Superior temporal gyrus (tissue), 1 donor: ENCODE results near the gene DNAL4.
"Not testable (repeated sequence)": the region's sequence is repeated elsewhere in the genome, so short reads cannot be mapped to it uniquely, and the experiment has no call there.

Experiments
- DNase-seq: peaks from one replicate; pipeline ENCODE4 v3.0.0-alpha.2; 2016; ENCODE audit errors: extremely low spot score

DNAL4 gene

DNA sequence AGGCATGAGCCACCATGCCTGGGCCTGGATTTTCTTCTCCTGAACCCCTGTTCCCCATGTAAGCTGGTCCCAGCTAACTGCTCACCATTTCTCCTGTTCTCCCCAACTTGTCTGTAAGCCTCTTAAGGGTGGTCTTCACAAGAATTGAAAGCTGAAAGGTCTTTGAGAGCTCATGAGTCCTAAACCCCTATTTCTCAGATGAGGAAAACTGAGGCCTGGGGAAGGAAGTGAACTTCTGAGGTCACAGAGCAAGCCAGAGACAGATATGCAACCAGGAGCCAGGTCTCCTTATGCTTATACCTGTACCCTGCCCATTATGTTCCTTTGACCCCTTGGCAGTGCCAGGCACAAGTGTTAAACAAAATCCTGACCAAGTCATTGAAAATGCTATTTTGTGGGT is 33.6 kb upstream of the DNAL4 start:
- no peak for DNase-seq

DNA sequence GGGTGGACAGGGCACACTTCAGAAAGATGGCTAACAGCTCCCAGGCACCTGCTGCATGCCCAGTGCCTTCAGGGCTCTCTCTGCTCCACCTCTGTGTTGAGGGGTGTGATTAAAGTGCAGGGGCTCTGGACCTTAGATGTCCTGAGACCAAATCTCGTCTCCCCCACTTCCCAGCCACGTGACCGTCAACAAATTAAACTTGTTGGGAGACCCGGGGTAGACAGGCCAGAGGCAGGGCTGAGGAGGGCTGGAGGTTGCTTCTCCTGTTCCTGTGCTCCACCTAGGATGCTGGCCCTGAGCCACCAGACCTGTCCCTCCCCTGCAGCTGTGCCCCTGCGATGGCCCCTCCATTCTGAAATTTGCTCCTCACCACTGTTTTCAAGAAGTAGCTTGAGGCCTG is 32.9 kb upstream of the DNAL4 start:
- DNase-seq, result no peak

DNA sequence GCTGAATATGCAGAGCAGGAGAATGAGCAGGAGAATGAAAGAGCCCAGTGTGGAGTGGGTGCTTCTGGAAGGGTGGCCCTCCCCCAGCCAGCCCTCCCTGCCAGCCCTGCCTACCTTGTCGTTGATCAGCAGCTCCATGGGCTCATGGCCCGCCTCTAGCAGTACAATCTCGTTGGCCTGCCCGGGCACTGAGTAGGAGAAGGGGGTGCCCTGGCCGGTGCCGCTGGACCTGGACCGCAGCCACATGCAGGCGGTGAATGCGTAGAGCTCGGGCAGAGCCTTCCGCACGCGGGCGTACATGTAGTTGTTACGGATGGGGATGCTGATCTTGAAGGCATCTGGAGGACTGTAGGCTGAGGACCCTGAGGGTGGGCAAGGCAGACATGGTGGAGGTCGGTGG is 32.4 kb upstream of the DNAL4 start:
- no peak for DNase-seq

DNA sequence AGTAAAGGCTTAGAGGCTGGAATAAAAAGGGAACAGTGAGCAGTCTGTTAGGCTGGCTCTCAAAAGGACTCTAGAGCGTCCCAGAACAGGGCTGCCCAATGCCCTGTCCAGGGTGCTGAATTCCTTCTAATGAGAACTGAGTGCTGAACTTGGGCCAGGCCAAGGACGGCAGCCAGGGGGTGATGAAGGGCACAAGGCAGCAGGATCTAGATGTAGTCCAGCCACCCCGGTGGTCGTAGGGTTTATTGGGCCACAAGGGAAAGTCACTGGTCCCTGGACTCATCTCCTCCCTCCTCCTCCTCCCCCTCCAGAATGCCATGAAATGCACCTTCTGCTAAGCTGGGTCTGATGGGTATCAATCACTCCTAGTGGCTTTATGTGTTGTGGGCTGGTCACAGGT is 30.6 kb upstream of the DNAL4 start:
- peak; percentile 82 for DNase-seq

DNA sequence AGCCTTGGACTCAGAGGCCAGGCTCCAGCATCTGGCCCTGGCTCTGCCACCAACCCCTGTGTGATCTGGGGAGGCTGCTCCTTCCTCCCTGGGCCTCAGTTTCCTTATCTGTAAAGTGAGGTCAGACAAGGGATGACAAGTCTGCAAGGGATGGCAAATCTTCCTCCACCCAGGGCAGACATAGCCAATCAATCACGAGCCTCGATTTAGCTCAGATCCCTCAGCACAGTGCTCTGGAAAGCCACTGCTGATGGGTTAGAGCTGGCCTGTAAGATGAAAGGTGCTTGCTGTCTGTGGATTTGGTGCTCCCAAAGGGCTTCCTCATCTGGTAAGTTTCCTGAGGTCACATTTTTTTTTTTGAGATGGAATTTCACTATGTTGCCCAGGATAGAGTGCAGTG is 29.7 kb upstream of the DNAL4 start:
- DNase-seq, result no peak

DNA sequence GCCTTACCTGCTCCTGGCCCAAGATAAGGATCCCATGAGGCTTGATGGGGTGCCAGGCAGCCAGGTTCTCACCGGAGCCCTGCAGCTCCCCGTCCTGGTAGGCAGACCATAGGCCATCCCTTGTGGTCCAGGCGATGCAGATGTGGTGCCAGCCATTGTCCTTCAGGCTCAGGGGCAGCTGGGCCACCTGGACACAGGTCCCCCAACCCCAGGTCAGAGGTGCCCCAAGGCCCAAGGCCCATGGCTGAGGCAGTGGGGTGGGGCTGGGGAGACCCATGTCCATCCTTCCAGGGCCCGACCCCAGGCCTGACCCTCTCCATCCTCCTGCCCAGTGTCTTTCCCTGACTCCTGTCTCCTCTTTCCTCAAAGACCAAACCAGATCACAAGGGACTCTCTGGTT is 29.1 kb upstream of the DNAL4 start:
- DNase-seq, result no peak

DNA sequence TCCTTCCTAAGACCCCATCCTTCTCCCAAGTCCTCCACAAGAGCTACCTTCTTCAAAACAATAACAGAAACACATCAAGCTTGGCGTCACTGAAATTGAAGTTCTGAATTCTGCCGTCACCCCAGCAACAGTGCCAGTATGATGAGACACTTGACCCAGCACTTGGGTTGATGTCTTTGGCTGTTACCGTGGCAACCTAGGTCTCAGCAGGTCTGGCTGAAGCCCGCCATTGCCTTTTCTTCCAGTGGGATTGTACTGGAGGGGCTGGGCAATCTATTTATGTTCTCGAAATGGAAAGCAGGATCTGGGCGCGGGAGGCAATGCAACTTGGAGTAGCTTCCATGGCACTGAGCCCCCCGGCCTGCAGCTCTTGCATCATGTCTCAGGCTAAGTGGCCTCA is 26.1 kb upstream of the DNAL4 start:
- no peak for DNase-seq

DNA sequence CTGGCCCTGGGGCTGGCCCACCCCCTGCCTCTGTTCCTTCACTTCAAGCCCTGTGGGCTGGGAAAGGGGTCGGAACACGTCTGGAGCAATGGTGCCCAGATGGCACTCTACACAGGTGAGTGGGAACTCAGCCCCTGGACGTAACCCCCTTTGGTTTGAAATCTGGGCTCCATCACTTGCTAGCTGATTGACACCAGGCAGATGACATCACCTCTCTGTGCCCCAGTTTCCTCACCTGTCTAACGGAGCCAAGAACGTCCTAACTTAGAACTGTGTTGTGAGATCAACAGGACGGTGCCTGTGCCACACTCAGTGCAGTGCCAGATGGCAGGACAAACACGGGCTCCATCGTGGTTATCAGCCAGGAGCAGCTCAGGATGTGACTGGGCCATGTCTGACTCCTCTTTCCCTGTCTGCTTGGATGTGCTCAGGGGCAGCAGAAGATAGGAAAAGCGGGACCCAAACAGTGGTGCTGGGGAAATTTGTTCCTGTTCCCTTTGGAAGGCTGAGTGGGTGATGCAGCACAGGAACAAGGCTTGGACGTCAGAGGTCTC is 25.5 kb upstream of the DNAL4 start:
- DNase-seq, result no peak

DNA sequence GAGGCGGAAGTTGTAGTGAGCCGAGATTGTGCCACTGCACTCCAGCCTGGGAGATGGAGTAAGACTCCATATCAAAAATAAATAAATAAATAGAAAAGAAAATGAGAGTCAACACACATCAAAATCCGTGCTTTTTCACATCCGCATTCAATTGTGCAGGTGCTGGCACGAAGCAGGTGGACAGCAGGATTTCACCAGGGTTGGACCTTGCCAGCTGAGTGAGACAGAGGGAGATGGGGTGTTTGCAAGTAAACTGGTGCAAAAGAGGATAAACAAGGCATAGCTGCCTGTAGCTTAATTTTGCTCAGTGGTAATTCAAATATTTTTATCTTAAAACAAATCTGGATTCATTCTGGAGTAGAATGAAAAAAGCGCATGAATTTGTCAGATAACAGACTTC is 23.3 kb upstream of the DNAL4 start:
- DNase-seq, result no peak

DNA sequence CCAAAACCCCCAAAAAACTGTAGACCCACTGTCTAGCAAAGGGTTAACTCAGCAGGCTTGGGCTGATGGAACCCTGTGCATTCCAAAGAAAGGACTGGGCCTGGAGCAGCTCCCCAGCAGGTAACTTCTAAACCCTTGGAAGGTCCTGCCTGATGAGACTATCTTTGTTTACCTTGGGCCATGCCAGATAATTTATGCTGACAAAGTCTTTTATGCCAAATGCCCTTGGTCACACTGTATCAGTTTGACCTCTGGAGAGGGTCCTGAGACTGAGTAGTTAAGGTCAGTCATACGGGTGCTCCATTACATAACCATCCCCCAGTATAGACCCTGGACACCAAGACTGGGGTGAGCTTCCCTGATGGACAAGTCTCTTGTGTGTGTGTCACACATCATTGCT is 21.9 kb upstream of the DNAL4 start:
- DNase-seq, result no peak

DNA sequence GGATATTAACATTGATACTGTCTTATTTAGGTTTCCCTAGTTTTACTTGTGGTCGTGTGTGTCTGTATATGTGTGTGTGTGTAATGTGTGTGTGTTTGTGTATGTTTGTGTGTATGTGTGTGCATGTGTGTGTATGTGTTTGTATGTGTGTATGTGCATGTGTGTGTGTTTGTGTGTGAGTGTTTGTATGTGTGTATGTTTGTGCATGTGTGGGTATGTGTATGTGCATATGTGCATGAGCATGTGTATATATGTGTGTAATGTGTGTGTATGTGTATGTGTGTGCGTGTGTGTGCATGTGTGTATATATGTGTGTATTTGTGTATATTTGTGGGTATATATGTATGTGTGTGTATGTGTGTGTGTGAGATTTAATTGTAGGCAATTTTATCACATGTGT is 17.3 kb upstream of the DNAL4 start:
- no peak for DNase-seq

DNA sequence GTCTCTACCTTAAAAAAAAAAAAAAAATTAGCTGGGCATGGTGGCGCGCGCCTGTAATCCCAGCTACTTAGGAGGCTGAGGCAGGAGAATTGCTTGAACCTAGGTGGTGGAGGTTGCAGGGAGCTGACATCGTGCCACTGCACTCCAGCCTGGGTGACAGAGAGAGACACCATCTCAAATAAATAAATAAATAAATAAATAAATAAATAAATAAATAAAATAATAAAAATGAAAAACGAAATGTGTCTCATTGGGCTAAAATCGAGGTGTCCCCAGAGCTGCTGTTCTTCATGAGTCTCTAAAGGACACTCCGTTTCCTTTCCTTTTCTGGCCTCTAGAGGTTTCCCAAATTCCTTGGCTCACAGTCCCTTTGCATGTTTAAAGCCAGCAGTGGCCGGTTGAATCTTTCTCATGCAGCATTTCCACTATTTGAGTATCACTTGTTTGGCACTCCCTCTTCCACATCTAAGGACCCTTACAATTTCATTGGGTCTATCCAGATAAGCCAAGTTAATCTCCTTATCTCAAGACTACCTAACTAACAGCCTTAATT is 11.2 kb upstream of the DNAL4 start:
- DNase-seq, result not testable (repeated sequence)

DNA sequence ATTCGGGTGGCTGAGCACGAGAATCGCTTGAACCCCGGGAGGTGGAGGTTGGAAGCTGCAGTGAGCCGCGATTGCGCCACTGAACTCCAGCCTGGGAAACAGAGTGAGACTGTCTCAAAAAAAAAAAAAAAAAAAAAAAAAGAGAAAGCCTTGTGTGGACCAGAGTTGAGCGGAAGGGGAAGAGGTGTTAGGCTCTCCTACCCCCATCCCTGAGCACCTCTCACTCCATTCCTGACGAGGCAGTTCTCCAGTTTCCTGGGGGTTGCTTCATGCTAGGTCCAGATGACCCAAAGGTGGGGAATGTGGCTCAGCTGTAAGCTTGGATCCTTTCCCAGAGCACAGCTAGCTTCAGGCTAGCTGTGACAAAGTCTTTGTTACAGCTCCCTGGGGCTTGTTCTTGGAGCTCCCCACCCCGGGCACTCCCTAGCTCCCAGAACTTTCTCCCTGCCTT is 8.8 kb upstream of the DNAL4 start:
- peak; percentile 25 for DNase-seq

DNA sequence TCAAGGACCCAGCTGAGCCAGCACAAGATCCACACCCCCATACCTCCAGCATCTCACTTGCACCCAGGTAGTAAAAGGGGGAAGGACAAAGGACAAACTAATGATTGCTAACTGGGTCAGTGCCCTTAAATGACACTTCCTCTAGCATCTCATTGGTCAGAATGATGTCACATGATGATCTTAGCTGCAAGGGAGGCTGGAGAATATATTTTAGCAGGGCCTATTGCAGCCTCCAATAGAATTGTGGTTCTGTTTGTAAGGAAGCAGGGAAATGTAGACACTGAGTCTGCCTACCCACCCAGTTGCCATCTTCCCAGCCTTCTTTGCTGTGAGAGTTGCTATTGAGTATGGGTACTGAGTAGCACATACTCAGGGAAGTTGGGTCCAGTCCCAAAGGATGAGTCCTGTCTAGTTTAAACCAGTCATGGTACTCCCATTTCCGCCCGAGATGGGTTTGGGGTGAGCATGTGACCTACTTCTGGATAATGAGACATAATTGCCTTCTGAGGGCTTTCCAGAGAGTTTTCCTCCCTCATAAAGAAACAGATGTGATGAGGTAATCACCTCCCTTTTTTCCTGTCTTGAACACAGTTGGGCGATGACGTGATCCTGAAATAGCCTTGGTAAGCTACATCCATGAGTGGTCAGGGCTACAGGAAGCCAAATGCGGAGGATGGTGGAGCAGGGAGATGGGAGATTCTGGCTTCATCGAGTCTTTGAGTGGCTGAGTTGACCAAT is 5.5 kb upstream of the DNAL4 start:
- DNase-seq, result peak; percentile 45

DNA sequence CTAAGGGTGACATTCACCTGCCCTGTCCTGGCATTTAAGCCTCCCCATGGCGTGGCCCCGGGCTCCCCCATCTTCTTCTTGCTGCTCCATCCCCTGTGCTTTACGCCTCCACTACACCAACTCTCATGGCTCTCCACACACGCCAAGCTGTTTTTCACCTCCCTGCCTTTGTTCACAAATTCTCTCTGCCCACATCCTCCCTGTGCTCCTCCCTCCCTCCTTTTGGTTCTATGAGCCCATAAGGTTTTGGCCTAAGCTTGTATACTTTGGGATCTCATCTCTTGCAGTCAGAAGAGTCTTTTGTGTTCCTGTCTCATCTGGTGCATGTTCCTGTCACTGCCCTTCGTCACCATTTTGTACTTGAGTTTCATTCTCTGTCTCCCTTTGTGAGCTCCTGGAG is 4.6 kb upstream of the DNAL4 start:
- DNase-seq, result no peak

DNA sequence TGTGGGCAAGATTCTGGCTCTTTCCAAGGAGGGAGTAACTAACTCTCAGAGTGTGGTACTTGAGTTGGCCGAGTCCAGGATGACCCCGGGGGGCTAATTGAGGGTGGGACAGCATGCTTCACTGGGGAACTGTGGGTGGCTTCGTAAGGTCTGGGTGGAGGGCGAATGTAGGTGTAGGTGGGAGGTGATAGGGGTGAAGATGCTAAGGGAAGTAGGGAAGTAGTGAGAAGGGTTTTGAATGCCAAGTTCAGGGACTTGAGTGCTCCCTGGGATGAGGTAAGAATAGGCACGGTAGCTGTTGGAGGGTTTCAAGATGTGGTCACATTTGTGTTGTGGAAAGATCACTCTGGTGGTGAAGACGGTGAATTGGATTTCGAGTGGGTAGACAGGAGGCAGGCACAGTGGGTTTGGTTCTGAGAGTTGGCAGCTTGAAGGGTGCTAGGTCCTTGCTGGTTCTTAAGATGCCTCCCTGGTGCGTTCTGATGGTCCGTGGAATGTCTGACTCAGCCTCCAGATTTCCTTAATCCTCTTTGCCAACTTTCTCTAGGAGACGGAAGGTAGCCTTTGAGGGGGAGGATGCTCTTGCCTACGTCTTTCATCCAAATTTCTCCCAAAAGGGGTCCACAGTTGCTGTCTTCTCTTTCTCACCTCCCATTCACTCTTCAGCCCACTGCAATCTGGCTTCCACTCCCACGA is 2.5 kb upstream of the DNAL4 start:
- peak; percentile 22 for DNase-seq

DNA sequence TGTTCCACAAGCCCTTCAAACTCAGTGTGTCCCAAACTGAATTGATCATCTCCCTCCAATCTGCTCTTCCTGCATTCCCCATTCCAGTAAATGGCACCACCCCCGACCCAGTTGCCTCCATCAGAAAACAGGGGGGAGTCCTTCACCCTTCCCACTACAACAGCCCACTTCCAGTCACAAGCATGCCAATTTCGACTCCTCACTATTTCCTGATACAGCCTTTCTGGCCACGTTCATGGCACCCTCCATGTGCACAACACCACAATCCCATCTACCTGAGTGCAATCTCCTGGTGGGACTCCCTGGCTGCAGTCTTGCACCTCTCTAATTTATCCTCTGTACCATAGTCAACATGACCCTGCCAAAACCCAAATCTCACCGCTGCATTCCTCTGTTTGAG is 1.6 kb upstream of the DNAL4 start:
- no peak for DNase-seq

DNA sequence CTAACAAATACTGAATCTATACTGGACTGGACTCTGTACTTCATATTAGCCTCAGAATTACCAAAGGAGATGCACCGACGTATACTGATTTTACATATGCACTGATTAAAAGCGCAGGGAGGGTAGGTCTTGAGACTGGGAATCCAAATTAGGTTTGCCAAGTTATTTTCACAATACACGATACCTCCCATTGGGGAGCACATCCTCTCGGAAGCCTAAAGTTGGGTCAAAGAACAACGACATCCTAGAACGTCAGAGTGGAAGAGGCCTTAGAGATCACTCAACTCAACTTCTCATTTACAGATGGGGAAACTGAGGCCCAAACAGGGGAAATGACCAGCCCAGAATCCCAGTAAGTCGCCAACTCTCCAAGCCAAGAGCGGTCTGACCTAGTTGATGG is 626 bp downstream of the DNAL4 start:
- no peak for DNase-seq

DNA sequence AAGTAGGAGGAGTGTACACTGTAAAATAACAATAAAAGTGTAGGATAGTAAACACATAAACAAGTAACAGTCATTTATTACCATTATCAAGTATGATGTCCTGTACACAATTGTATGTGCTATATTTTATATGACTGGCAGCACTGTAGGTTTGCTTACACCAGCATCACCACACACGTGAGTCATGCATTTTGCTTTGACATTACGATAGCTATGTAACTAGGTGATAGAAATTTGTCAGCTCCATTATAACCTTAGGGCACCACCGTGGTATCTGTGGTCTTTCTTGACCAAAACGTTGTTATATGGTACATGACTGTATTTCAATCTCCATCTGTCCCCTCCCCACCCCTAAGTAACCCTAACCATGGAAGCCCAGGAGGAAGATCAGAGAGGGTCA is 1.1 kb downstream of the DNAL4 start:
- DNase-seq, result no peak

DNA sequence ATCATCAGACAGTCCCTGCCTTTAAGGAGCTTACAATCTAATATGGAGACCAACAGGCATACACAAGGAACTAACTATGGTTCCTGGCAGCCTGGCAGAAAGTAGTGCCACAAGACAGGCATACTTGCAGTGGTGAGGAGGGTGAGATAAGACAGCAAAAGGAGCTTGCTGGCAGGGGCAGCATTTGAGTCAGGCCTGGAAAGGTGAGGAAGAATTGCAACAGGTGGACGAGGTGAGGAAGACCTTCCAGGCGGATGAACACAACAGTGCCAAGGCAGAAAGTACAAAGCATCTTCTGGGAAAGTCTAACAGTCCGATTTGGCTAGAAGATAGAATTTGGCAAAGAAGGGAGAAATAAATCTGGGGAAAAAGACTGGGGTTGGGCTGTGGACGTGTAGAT is 4.3 kb downstream of the DNAL4 start:
- DNase-seq, result no peak

DNA sequence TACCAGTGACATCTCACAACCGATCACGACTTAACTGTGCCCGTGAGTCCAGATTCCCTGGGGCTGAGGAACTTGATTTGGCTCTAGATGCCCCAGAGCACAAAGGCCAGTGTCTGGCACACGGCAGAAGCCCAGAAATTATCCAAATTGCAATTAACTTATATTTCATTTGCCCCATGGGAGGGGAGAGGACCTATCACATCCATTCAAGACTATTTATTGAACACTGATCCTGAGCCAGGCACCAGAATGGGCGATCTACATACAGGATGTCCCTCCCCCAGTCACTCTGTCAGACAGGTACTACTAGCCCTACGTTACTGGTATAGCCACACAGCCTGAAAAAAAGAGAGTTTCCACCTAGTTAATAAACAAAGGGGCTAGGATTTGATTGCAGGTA is 5.1 kb downstream of the DNAL4 start:
- no peak for DNase-seq

DNA sequence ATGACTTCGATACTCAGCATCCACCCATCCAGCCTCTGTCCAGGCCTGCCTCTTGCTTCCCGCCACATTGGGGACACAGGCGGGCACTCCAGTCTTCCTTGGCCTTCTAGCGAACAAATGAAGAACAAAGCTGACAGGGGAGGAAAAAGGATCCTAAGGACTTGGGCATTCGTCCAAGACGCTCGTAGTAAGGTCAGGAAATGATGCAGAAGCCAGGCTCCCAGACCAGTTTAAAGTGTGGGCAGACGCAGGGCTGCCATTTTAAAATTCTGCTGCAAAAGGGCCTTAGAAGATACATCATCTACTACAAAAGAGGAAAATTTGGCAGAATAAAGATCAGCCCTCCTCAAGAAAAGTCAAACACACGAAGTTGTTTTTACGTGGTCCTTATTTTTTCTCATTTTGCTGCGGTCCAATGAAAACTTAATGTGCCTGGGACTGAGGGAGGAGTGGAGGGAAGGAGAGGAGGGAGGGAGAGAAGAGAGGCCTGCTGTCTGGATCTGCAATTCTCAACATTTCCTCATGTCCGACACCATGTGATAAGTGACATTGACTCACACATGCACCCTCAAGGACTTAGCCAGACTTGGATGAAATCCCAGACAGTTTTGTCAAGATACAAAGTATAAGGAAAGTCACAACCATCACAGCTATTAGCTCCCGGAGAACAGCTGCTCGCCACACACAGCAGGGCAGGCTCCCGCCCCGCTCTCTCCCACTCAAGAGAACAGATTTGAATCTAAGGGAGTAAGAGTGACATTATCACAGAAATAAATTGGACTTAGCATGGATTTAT is 5.7 kb downstream of the DNAL4 start:
- peak; percentile 60 for DNase-seq
